ENCODE measurements around the gene NPTN.

The NPTN gene

GRCh38 chr15:73631915-73632669 is 1.1 kb downstream of the NPTN start:
- DNase-seq = no peak

- no peak for DNase-seq
These were observed 2.2 kb downstream of the NPTN start for GRCh38 chr15:73630921-73631362.

GRCh38 chr15:73629798-73630429 is 3.3 kb downstream of the NPTN start:
- no peak for DNase-seq

- DNase-seq = no peak
These were observed 4.0 kb downstream of the NPTN start for GRCh38 chr15:73628976-73629797.

- no peak for DNase-seq
These were observed 5.1 kb downstream of the NPTN start for GRCh38 chr15:73628102-73628501.

- DNase-seq = no peak
These were observed 7.1 kb downstream of the NPTN start for GRCh38 chr15:73626072-73626471.

- no peak for DNase-seq
These were observed 8.7 kb downstream of the NPTN start for GRCh38 chr15:73624530-73624929.

- no peak for DNase-seq
These were observed 11.8 kb downstream of the NPTN start for GRCh38 chr15:73621286-73621826.

GRCh38 chr15:73620078-73620477 is 13.1 kb downstream of the NPTN start:
- DNase-seq = no peak

- DNase-seq = no peak
These were observed 15.3 kb downstream of the NPTN start for GRCh38 chr15:73617913-73618312.

- DNase-seq = no peak
These were observed 15.8 kb downstream of the NPTN start for GRCh38 chr15:73617301-73617831.

GRCh38 chr15:73608941-73609340 is 24.2 kb downstream of the NPTN start:
- DNase-seq = no peak

- no peak for DNase-seq
These were observed 24.7 kb downstream of the NPTN start for GRCh38 chr15:73608475-73608874.

GRCh38 chr15:73607843-73608242 is 25.3 kb downstream of the NPTN start:
- DNase-seq = no peak

GRCh38 chr15:73607405-73607804 is 25.8 kb downstream of the NPTN start:
- DNase-seq = no peak

- no peak for DNase-seq
These were observed 27.3 kb downstream of the NPTN start for GRCh38 chr15:73605759-73606436.

- no peak for DNase-seq
These were observed 28.7 kb downstream of the NPTN start for GRCh38 chr15:73604477-73604876.

GRCh38 chr15:73602992-73603391 is 30.2 kb downstream of the NPTN start:
- no peak for DNase-seq

GRCh38 chr15:73602446-73602843 is 30.7 kb downstream of the NPTN start:
- no peak for DNase-seq

- no peak for DNase-seq
These were observed 31.4 kb downstream of the NPTN start for GRCh38 chr15:73601451-73602445.

Measured in T-helper 2 cell (primary cell).